Activated CD8-positive, alpha-beta memory T cell treated with anti-CD3 and anti-CD28 coated beads, Interleukin-2, amount 10 ng/mL, durations not matched to agents 7 days and 5 days (primary cell): ENCODE results near the gene SGCD. TPM values are rescaled to one million over a fixed set of nuclear protein-coding genes. Genes with fewer than 3 reads are reported as not detected.

Experiments
- ATAC-seq: fragments of 150-1000 bp; cut with Tn5 transposase; one replicate; pipeline ENCODE4 v1.10.0; 2021; ENCODE audit warnings: moderate library complexity
- CTCF ChIA-PET: fragments of 350-600 bp; sonication (Branson Sonifier 250); formaldehyde crosslinking; loops from one replicate; lab custom pipeline; 2021; ENCODE audit warnings: antibody characterized with exemption; lab: Charles Lee
- DNase-seq: peaks from one replicate; pipeline ENCODE4 v3.0.0-alpha.2; 2020
- H3K27ac Mint-ChIP-seq: one replicate; pipeline ENCODE4 v1.8.0; 2021; ENCODE audit warnings: mild to moderate bottlenecking, mixed read lengths
- H3K27me3 Mint-ChIP-seq: one replicate; pipeline ENCODE4 v1.8.0; 2021; ENCODE audit warnings: mixed read lengths
- H3K36me3 Mint-ChIP-seq: one replicate; pipeline ENCODE4 v1.8.0; 2021; ENCODE audit warnings: mild to moderate bottlenecking, mixed read lengths
- H3K4me1 Mint-ChIP-seq: one replicate; pipeline ENCODE4 v1.8.0; 2021; ENCODE audit warnings: mixed read lengths
- H3K4me3 Mint-ChIP-seq: one replicate; pipeline ENCODE4 v1.8.0; 2021; ENCODE audit warnings: mild to moderate bottlenecking, moderate library complexity, mixed read lengths
- H3K9me3 Mint-ChIP-seq: one replicate; pipeline ENCODE4 v1.8.0; 2022; ENCODE audit warnings: low read depth, mixed read lengths
- total RNA-seq, 2 experiments: library from RNA; stranded (reverse); gene quantifications; one replicate each; pipeline ENCODE4 v1.2.3, GENCODE V29; 2021

The SGCD gene
- total RNA-seq, 2 experiments from 2014 or later, result not detected

DNA sequence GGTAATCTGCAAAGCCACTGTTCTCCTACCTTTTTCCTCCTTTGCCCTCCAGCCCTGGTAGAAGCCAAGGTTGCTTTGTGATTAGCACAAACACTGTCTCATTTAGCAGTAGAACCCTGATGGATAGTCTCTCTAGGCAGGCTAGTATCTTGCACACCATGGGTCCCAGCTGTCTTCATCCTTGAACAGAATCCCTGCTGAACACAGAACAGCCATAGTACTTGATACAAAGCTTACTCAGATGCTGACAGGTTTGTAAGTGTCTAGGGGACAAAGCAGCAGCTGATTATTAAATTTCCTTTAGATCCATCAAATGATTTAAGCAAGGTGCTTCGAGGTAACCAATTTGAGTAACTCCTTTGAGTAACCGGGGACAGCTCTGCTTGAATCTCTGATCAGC lies 359.4 kb downstream of the SGCD start:
- Mint-ChIP-seq H3K9me3 (no peaks in the 10 kb centered on the region), H3K36me3 (no peaks in the 10 kb centered on the region), H3K4me1 (no peaks in the 10 kb centered on the region), H3K27ac (no peak overlapping the region), H3K4me3 (no peak overlapping the region), H3K27me3 (peaks cover 72% of the 10 kb centered on the region)
- ATAC-seq (no peak), DNase-seq (no peak)
- CTCF ChIA-PET, result no interaction called here

DNA sequence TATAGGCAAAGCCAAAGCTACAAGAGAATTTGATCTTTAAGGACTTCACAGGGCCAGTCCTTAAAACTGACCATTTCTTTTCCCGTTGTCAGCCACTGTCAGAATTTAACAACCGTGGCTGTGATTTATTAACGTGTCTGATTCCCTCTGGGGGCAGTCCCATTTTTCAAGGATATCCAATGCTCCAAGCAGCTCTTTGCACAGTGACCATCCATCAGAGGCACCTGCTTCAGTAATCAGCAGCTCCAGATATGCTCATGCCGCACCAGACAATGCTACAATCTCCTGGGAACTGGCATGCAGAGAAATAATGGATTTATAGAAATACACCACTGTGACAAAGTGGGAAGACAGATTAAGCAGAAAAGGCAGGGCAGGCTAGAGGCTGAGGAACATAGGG lies 359.8 kb downstream of the SGCD start:
- H3K27me3 Mint-ChIP-seq, result peaks cover 70% of the 10 kb centered on the region
- H3K4me1 Mint-ChIP-seq, result no peaks in the 10 kb centered on the region
- H3K9me3 Mint-ChIP-seq, result no peaks in the 10 kb centered on the region
- no peak overlapping the region for H3K4me3 Mint-ChIP-seq
- no peaks in the 10 kb centered on the region for H3K36me3 Mint-ChIP-seq
- CTCF ChIA-PET, result no interaction called here
- DNase-seq (no peak), ATAC-seq (no peak)
- H3K27ac Mint-ChIP-seq, result no peak overlapping the region

DNA sequence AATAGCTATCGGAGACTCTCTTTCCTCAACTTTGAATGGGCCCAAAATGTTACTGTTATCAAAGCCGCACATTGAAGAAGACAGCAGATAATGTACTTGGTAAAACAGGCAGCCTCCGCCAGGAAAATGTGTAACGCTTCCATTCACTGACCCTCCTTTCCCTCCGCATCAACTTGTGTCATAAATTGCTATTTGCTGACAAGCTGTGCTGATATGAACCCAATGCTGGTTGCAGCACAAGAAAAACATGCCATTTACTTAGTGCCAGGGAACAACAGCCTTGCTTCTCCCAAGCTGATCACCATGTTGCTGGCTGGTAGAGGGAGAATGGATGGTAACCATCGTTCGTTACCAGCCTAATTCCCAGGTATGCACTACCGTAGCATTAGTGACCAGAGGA lies 360.6 kb downstream of the SGCD start:
- Mint-ChIP-seq H3K27ac (no peak overlapping the region), H3K36me3 (no peaks in the 10 kb centered on the region), H3K27me3 (peaks cover 65% of the 10 kb centered on the region), H3K9me3 (no peaks in the 10 kb centered on the region), H3K4me1 (no peaks in the 10 kb centered on the region), H3K4me3 (no peak overlapping the region)
- CTCF ChIA-PET, result no interaction called here
- DNase-seq, result no peak
- no peak for ATAC-seq

DNA sequence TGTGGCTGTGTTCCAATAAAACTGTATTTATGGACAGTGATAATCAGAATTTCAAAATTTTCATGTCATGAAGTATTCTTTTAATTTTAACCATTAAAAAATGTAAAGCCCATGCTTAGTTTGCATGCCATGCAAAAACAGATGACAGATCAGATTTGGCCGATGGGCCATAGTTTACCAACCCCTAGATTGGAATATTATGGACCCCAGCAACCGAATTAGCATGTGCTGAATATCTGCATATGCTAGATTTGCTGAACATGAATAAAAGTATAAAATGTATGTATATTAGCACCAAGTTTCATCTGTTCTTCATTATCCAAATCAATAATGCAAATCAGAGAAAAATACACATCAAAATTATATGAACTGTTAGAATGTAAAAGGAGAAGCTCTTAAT lies 364.6 kb downstream of the SGCD start:
- no peaks in the 10 kb centered on the region for H3K4me1 Mint-ChIP-seq
- CTCF ChIA-PET, result no interaction called here
- no peaks in the 10 kb centered on the region for H3K9me3 Mint-ChIP-seq

DNA sequence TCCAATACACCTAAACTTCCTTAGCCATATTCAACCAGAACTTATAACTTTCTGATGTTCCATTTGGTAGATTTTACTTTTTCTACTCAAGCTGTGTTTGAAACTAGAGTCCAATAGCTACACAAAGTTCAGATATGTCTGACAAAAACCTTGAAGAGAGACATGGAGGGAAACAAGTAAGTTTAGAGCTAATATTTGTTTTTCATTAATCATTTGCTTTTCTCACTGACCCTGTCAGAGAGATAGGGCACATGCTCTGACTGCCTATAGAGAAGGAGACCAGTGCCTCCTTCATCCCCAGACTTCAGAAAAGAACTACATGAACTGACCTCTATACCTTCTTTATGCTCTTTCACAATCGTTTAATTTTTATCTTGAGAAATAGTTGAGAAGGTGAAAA lies 366.1 kb downstream of the SGCD start:
- DNase-seq, result no peak
- no peak for ATAC-seq
- no peaks in the 10 kb centered on the region for H3K4me1 Mint-ChIP-seq
- CTCF ChIA-PET, result interaction anchor here (1.4 kb wide), 1 partner anchor 242 kb away, joined by 3 read pairs; no protein-coding TSS in a partner anchor
- H3K4me3 Mint-ChIP-seq, result no peak overlapping the region
- no peaks in the 10 kb centered on the region for H3K9me3 Mint-ChIP-seq
- H3K36me3 Mint-ChIP-seq, result no peaks in the 10 kb centered on the region
- H3K27ac Mint-ChIP-seq, result no peak overlapping the region
- H3K27me3 Mint-ChIP-seq, result peaks cover 21% of the 10 kb centered on the region

More for the DNA sequence above, 364.6 kb downstream of the SGCD start:
- ATAC-seq (no peak), DNase-seq (no peak)
- no peak overlapping the region for H3K4me3 Mint-ChIP-seq
- H3K27me3 Mint-ChIP-seq, result peaks cover 34% of the 10 kb centered on the region
- H3K36me3 Mint-ChIP-seq, result no peaks in the 10 kb centered on the region
- H3K27ac Mint-ChIP-seq, result no peak overlapping the region

DNA sequence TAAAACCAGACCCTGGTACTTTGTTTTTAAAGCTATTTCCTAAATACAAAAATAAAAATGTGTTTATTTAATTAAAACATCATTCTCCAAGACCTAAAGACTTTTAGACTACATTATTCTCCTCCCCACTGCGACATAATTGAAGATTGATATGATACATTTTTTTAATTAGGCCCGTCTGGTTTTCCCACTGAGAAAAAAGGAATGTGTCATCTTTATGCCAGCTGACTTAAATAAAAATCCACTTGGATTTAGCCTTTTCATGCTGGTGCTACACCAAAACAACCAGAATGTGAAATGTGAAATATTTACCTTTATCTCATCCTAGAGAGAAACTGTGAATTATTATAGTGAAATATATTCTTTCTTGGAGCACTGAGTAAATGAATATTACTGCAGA lies 367.6 kb downstream of the SGCD start:
- DNase-seq (no peak), ATAC-seq (no peak)
- Mint-ChIP-seq H3K36me3 (no peaks in the 10 kb centered on the region), H3K4me3 (no peak overlapping the region), H3K27ac (no peak overlapping the region), H3K9me3 (no peaks in the 10 kb centered on the region), H3K27me3 (peaks cover 8% of the 10 kb centered on the region), H3K4me1 (peaks cover 1% of the 10 kb centered on the region)
- CTCF ChIA-PET, result no interaction called here

DNA sequence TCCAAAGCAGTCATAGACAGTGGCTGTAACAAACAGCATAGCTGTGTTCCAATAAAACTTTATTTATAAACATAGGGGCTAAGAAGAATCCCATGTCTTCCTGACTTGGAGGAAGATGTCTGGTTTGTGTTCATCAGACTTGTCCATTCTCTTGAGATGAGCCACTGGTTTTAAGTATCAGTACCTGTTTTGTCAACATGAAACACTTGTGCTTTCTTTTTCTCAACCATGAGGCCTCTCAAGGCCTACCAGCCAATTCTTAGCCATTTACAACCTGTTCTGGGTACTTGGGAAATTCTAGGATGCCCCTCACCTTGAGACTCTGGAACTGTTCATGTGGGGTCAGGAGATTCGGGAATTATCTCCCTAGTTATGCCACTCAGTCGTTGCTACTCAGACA lies 368.8 kb downstream of the SGCD start:
- Mint-ChIP-seq H3K27me3 (peaks cover 2% of the 10 kb centered on the region), H3K4me3 (no peak overlapping the region), H3K9me3 (no peaks in the 10 kb centered on the region), H3K4me1 (peaks cover 1% of the 10 kb centered on the region), H3K36me3 (no peaks in the 10 kb centered on the region), H3K27ac (no peak overlapping the region)
- CTCF ChIA-PET, result no interaction called here
- DNase-seq (no peak), ATAC-seq (no peak)

DNA sequence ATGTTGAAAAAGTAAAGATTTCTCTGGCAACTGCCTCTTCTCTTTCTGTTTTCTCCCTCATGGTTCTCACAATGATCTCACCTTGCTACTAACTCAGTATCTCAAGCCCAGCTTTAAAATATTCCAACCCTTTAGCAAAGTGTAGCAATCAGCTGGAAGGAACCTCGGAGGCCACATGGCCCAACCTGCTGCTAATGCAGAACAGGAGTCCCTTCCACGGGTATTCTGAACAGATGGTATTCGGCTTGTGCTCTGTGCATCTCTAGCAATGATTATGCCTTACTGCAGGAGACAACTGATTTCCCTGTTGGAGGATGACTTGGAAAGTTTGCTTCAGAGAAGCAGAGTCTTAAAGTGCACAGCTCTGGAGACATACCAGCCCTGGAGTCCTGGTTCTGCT lies 371.4 kb downstream of the SGCD start:
- Mint-ChIP-seq H3K9me3 (no peaks in the 10 kb centered on the region), H3K27ac (no peak overlapping the region), H3K36me3 (no peaks in the 10 kb centered on the region), H3K27me3 (peaks cover under 1% of the 10 kb centered on the region), H3K4me3 (no peak overlapping the region), H3K4me1 (peaks cover 1% of the 10 kb centered on the region)
- DNase-seq, result no peak
- CTCF ChIA-PET, result no interaction called here
- no peak for ATAC-seq

DNA sequence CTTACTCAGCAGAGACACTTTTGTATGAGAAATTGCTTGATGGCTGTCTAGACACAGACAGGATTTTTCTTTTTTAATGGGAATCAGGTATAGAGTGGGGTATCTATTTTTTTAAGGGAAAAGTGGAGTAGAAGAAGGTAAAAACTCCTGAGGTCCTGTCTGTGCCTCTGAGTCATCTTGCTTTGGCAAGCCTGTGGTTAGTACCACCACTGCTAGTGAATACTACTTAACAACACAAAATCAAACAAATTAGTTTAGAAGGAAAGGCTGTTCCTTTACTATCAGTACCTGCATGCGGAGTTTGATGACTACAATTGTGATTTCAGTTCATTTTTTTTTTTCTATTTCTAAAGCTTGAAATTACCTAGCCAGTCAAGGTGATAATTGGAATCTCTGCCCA lies 372.2 kb downstream of the SGCD start:
- CTCF ChIA-PET, result no interaction called here
- no peaks in the 10 kb centered on the region for H3K36me3 Mint-ChIP-seq
- DNase-seq (no peak), ATAC-seq (no peak)
- no peak overlapping the region for H3K4me3 Mint-ChIP-seq
- H3K27ac Mint-ChIP-seq, result no peak overlapping the region
- peaks cover 1% of the 10 kb centered on the region for H3K4me1 Mint-ChIP-seq
- H3K27me3 Mint-ChIP-seq, result peaks cover 7% of the 10 kb centered on the region
- no peaks in the 10 kb centered on the region for H3K9me3 Mint-ChIP-seq

DNA sequence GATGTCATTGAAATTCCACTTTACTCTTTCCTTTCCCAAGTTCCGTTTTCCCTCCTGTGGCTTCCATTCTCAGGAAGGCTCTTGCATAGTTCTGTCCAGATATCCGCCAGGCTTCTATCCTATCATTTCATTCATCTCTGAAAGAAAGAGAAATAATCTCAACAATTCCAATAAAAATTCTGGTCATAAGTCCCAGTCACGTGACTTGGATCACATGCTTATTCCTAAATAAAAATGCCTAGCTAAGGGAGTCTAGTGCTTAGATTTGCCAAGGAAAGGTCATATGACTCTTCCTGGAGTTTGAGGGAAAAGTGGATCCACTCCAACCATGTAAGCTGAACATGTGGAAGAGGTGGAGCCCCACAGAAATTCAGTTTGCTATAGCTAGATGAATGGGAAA lies 377.2 kb downstream of the SGCD start:
- no peak for ATAC-seq

DNA sequence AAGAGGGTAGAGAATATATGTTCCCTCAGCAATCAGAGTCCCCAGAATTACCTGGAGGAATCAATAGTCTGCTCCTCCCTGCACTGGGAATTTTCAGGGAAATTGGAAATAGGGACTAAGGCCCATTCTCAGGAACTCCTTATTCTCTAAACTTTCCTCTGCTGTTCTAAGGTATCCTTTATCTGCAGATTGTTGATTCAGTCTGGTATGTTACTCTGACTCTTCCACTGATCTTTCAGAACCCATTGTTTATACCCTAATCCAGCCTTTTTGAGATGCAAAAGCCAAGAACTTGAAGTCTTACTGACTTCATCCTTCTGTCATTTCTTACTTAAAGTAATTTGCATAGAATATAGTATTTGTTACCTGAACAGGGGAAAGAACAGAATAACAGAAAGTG lies 379.7 kb downstream of the SGCD start:
- no peak for ATAC-seq
- H3K36me3 Mint-ChIP-seq, result no peaks in the 10 kb centered on the region
- no peak overlapping the region for H3K27ac Mint-ChIP-seq
- H3K27me3 Mint-ChIP-seq, result peaks cover 26% of the 10 kb centered on the region
- DNase-seq, result no peak
- H3K4me1 Mint-ChIP-seq, result no peaks in the 10 kb centered on the region
- no peak overlapping the region for H3K4me3 Mint-ChIP-seq
- CTCF ChIA-PET, result no interaction called here
- H3K9me3 Mint-ChIP-seq, result no peaks in the 10 kb centered on the region

More for the DNA sequence above, 377.2 kb downstream of the SGCD start:
- Mint-ChIP-seq H3K4me1 (no peaks in the 10 kb centered on the region), H3K27ac (no peak overlapping the region), H3K4me3 (no peak overlapping the region), H3K9me3 (no peaks in the 10 kb centered on the region), H3K27me3 (peaks cover 26% of the 10 kb centered on the region), H3K36me3 (no peaks in the 10 kb centered on the region)
- CTCF ChIA-PET, result no interaction called here
- DNase-seq, result no peak

DNA sequence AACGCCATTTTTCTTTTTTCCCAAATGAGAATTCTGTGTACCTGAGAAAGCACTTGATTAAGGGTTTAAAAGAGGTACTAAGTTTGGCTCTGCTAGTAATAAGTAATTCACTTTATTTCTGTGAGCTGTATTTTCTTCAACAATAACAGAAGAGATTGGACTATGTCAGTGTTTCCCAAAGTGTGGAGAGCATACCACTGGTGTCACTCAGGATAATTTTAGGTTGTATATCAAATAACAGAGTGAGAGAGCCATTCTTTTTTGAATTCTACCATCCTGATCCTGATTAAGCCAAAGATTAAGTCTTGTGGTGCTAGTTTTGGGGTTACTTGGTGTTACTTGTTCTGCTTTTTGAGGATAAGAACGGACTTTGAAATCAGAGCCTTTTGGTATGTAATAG lies 380.8 kb downstream of the SGCD start:
- H3K9me3 Mint-ChIP-seq, result no peaks in the 10 kb centered on the region
- H3K27me3 Mint-ChIP-seq, result peaks cover 28% of the 10 kb centered on the region
- CTCF ChIA-PET, result no interaction called here
- H3K4me1 Mint-ChIP-seq, result no peaks in the 10 kb centered on the region
- ATAC-seq (no peak), DNase-seq (no peak)
- H3K36me3 Mint-ChIP-seq, result no peaks in the 10 kb centered on the region
- H3K4me3 Mint-ChIP-seq, result no peak overlapping the region
- H3K27ac Mint-ChIP-seq, result no peak overlapping the region

DNA sequence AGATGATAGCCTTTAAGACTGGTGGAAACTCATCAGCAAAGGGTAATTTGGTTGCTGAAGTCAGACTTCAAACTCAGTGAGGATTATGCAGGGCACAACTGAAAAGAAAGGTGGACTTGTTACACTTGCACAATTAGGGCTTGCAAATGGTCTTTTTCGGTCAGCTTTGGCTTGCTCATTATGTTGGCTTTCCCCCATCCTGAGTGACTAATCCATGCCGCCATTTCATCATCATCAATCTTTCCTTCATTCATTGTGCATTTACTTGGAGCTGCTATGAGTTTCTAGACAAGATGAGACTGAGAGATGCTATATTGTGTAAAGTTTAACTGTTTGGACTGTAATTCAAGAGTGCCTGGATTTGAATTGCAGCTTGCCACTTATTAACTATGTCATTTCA lies 388.3 kb downstream of the SGCD start:
- CTCF ChIA-PET, result no interaction called here
- ATAC-seq, result no peak
- H3K4me3 Mint-ChIP-seq, result no peak overlapping the region
- H3K9me3 Mint-ChIP-seq, result no peaks in the 10 kb centered on the region
- no peak overlapping the region for H3K27ac Mint-ChIP-seq
- no peaks in the 10 kb centered on the region for H3K4me1 Mint-ChIP-seq
- no peak for DNase-seq
- peaks cover 2% of the 10 kb centered on the region for H3K27me3 Mint-ChIP-seq
- H3K36me3 Mint-ChIP-seq, result no peaks in the 10 kb centered on the region

DNA sequence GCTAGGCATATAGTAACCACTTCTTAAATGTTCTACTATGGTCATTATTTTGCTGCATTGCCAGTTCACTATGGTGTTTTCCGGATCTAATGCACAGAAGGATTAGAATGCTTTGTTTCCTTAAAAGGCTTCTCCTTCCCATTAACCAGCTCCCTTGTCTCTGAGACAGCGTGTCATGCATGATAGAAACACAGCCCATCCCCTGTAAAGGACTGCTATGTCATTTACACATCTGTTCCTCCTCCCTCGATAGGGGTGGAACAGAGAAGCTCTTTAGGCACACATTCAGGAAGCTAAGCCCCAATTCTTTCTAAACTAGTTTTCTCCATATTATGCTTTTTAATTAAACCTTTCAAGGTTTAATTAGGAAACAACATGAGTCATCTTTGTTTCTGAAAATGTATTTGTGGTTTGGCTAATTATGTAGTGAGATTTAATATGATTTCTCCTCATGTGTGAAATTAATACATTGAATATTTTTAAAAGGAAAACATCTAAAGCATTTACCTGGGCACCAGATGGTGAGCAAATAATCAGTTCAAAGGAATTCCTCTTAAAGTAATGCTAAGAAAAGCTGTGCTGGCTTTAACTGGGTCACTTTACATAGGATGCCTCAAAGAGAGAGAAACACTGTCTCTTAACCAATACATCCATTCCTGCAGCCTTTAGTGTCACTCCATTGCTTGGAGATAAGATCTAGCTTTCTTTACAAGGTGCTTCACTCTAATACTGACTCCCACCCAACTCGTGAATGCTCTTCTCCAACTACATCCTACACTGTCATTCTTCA lies 389.8 kb downstream of the SGCD start:
- Mint-ChIP-seq H3K36me3 (no peaks in the 10 kb centered on the region), H3K27me3 (peaks cover 2% of the 10 kb centered on the region), H3K27ac (no peak overlapping the region), H3K9me3 (no peaks in the 10 kb centered on the region), H3K4me3 (no peak overlapping the region), H3K4me1 (no peaks in the 10 kb centered on the region)
- ATAC-seq (no peak), DNase-seq (no peak)
- CTCF ChIA-PET, result interaction anchor here (1.6 kb wide), 1 partner anchor 16 kb away, joined by 3 read pairs; no protein-coding TSS in a partner anchor
